Body of pancreas (tissue), 4 donors: Measurements from ENCODE around the gene BCOR.

Source experiments
- CTCF ChIP-seq, 7 experiments: fragments of 450-650 bp in 4 of 7; fragments of 200-600 bp in 3 of 7; sonication (generic) in 3 of 7; IDR thresholded peaks; one replicate each; pipeline ENCODE4 v1.5.1; 2016 to 2019; ENCODE audit warnings: antibody characterized with exemption in 7 of 7
- POLR2A ChIP-seq, 3 donors: fragments of 450-650 bp; IDR thresholded peaks; one replicate each; pipeline ENCODE4 v1.6.1; 2016; ENCODE audit warnings: antibody characterized with exemption in 3 of 3, mild to moderate bottlenecking in 2 of 3

GRCh38 chrX:40055495-40055894 lies 42.3 kb downstream of the BCOR start:
- TF ChIP-seq CTCF (IDR thresholded peaks at IDR 0.05) = no peak
- TF ChIP-seq POLR2A (IDR thresholded peaks at IDR 0.05) = no peak
